SIG-M5 (cell line): Measurements from ENCODE around the gene SMAD7.

Experiments used
- DNase-seq: peaks from one replicate; lab custom pipeline; 2025; lab: John Stamatoyannopoulos, UW

SMAD7 gene

GRCh38 chr18:48893608-48894600, 56.9 kb downstream of the SMAD7 start:
- DNase-seq = no peak

DNA sequence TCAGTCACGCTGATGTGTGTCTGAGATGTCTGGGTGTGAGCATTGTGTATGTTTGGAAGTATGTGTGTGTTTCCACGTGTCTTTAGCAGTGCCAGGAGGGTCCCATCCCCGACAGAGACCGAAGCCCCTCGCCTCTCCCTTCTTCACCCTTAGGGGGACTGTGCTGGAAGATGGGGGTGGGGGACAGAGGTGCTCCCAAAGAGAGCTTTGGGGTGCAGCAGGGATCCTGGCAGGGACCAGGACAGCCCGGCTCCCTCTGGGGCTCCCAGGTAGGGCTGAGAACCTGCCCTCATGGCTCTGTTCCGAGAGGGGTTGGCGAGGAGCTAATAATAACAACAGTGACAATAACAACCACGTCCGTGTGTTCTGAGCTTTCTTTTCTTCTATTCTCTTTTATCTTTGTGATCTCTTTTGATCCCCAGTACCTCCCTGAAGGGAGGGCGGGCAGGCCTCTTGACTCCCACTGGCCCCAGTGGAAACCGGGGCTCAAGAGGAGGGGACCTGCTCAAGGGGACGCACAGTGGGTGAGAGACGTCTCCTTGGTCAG, 57.6 kb downstream of the SMAD7 start:
- no peak for DNase-seq

- DNase-seq = no peak
These were observed 58.5 kb downstream of the SMAD7 start for GRCh38 chr18:48892146-48892855.

DNA sequence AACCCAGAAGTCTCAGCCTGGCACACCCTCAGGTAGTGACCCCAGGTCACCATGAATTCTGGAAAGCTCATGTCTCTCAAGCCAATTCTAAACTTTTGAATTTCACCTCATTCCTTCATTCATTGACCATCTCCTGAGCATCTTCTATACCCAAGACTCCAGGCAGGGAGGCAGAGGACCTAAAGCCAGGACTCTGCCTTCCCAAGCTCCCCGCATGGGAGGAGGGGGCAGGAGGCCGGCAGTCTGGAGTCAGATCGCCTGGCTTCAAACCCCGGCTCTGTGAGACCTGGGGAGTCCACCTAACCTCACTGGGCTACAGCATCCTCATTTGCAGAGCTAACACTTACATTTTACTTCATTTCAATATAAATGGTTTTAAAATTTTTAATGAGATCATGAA, 59.0 kb downstream of the SMAD7 start:
- DNase-seq = no peak

GRCh38 chr18:48889981-48890762, 60.6 kb downstream of the SMAD7 start:
- no peak for DNase-seq

DNA sequence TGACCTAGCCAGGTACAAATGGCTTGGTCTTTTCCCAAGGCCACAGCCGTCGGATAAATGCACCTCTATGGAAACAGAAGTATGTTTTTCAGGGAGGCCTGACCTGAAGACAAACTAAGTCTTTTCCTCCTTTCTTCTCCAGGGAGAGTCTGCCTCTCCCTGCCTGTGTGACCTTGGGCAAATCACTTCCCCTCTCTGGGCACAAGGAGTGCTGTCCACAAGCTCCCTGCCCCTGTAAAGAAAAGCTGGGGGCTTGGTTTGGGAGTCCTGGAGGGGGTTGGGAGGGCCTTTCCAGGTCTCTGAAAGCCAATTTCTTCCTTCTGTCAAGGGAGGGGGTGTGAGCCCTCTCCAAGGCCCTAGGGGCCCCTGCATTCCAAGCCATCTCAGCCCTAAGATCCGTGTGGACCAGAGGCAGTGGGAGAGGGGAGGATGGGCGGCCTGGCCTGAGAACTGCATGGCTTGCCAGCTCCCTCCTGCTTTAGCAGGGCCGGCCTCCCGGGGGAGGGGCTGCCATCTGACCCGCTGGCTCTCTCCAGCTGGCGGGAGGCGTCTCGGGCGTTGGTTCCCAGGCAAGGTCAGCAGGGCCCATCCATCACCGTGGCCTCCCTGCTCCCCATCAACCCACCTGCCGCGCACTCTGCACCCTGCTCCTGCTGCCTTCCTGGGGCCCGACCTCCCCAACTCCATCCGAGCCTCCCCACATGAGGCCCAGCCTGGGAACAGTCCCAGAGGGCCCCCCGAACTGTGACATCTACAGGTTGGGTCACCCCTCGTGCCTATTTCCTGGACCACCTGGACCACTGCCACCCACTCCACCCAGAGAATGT, 61.4 kb downstream of the SMAD7 start:
- DNase-seq = no peak

DNA sequence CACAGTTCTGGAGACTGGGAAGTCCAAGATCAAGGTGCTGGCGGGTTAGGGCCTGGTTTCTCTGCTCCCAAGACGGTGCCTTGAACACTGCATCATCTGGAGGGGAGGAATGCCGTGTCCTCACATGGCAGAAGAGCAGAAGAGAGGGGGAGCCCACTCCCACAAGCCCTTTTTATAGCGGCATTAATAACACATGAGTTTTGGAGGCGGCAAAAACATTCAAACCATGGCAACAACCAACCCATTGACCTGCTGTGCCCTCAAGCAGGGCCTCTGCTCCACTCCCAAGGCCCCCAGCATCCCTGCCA, 62.0 kb downstream of the SMAD7 start:
- no peak for DNase-seq

- DNase-seq = no peak
These were observed 62.6 kb downstream of the SMAD7 start for GRCh38 chr18:48887905-48888772.

GRCh38 chr18:48887294-48887904, 63.4 kb downstream of the SMAD7 start:
- DNase-seq = no peak

GRCh38 chr18:48886520-48887293, 64.1 kb downstream of the SMAD7 start:
- no peak for DNase-seq

GRCh38 chr18:48885924-48886400, 64.8 kb downstream of the SMAD7 start:
- no peak for DNase-seq

- DNase-seq = no peak
These were observed 65.4 kb downstream of the SMAD7 start for GRCh38 chr18:48885266-48885923.

GRCh38 chr18:48884771-48885170, 66.0 kb downstream of the SMAD7 start:
- no peak for DNase-seq

- no peak for DNase-seq
These were observed 66.5 kb downstream of the SMAD7 start for GRCh38 chr18:48884306-48884705.

- no peak for DNase-seq
These were observed 68.4 kb downstream of the SMAD7 start for GRCh38 chr18:48882379-48882778.

- DNase-seq = no peak
These were observed 69.8 kb downstream of the SMAD7 start for GRCh38 chr18:48880931-48881330.

DNA sequence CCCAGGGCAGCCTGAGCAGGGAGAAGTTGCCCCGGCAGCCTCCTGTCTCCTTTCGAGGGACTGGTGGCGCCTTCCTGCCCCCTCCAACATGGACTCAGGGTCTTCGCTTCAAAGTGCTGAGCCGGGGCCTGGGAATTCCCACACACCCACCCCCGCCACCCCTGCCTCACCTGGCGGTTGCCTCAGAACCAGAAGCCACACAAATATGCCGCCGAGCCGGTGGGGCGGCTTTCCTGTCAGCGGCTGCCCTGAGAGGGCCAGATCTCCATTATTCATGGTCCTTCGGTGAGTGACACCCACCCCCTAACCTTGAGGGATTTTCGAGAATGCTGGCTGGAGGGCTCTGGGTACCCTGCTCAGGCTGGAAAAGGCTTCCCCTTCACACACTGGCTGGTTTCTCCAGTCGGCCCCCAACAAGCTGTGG, 71.7 kb downstream of the SMAD7 start:
- no peak for DNase-seq

- no peak for DNase-seq
These were observed 72.3 kb downstream of the SMAD7 start for GRCh38 chr18:48878471-48878870.
